B cell (primary cell): ENCODE results near the gene HSPA12B. TPM values are rescaled to one million over a fixed set of nuclear protein-coding genes. Genes with fewer than 3 reads are reported as not detected.

Experiments used
- ATAC-seq: fragments of 200-7000 bp; cut with Tn5 transposase; one replicate; pipeline ENCODE4 v1.10.0; 2021; ENCODE audit warnings: low read depth, mild to moderate bottlenecking, moderate number of reproducible peaks, moderate library complexity
- CTCF ChIA-PET: fragments of 350-600 bp; sonication (Branson Sonifier 250); formaldehyde crosslinking; loops from one replicate; lab custom pipeline; 2021; ENCODE audit warnings: antibody characterized with exemption, inconsistent platforms; lab: Charles Lee
- POLR2A ChIA-PET: fragments of 350-600 bp; sonication (Branson Sonifier 250); formaldehyde crosslinking; loops from one replicate; lab custom pipeline; 2021; ENCODE audit warnings: antibody characterized with exemption; lab: Charles Lee
- DNase-seq: peaks from one replicate; pipeline ENCODE4 v3.0.0; 2013
- H2AFZ ChIP-seq: 2 replicates; pipeline ENCODE4 v1.6.1; 2012; ENCODE audit warnings: mild to moderate bottlenecking, low read depth, low read length; ENCODE audit not compliant: insufficient read depth, poor library complexity, severe bottlenecking
- H3K27ac ChIP-seq, 2 donors: 1 replicate in 1 of 2; 2 replicates in 1 of 2; pipeline ENCODE4 v1.5.1; 2012 to 2013; ENCODE audit warnings: low read length in 2 of 2, mild to moderate bottlenecking in 2 of 2, moderate library complexity in 1 of 2
- H3K27me3 ChIP-seq, 4 experiments: fragments of 200-600 bp in 1 of 4; sonication (generic) in 1 of 4; replicated peaks in 1 of 4; 1 replicate in 2 of 4; 2 replicates in 2 of 4; pipeline versions ENCODE4 v1.6.1 to v1.7.0; 2013 to 2016; ENCODE audit warnings: low read length in 3 of 4, mild to moderate bottlenecking in 2 of 4, mixed read lengths in 1 of 4, moderate library complexity in 1 of 4; ENCODE audit not compliant: insufficient read depth in 4 of 4, control insufficient read depth in 3 of 4; ENCODE audit errors: control extremely low read depth in 1 of 4
- H3K36me3 ChIP-seq, 2 experiments: replicated peaks in 1 of 2; 1 replicate in 1 of 2; 2 replicates in 1 of 2; pipeline versions ENCODE4 v1.6.1 to v1.7.1; 2013; ENCODE audit warnings: low read length in 1 of 2; ENCODE audit not compliant: insufficient read depth in 2 of 2, control insufficient read depth in 1 of 2; ENCODE audit errors: control extremely low read depth in 1 of 2, extremely low read depth in 1 of 2
- H3K4me1 ChIP-seq, 2 donors: fragments of 200-600 bp in 1 of 2; sonication (generic) in 1 of 2; 1 replicate in 1 of 2; 2 replicates in 1 of 2; pipeline versions ENCODE4 v1.5.1 to v1.6.1; 2013 to 2017; ENCODE audit warnings: low read length in 2 of 2; ENCODE audit not compliant: control insufficient read depth in 2 of 2, insufficient read depth in 2 of 2
- H3K4me2 ChIP-seq: replicated peaks from 2 replicates; pipeline ENCODE3; 2012; ENCODE audit warnings: mild to moderate bottlenecking, low read depth, low read length; ENCODE audit not compliant: poor library complexity, severe bottlenecking
- H3K4me3 ChIP-seq, 5 experiments: fragments of 200-600 bp in 1 of 5; sonication (generic) in 1 of 5; 1 replicate in 3 of 5; 2 replicates in 2 of 5; pipeline versions ENCODE4 v1.5.1 to v1.7.0; 2011 to 2016; ENCODE audit warnings: low read length in 4 of 5, mild to moderate bottlenecking in 4 of 5, low read depth in 2 of 5, control low read depth in 1 of 5, moderate library complexity in 1 of 5; ENCODE audit not compliant: insufficient read depth in 1 of 5; ENCODE audit errors: control extremely low read depth in 1 of 5, extremely low read depth in 1 of 5
- H3K79me2 ChIP-seq: fragments of 200-600 bp; sonication (generic); one replicate; pipeline ENCODE4 v1.6.0; 2016; ENCODE audit warnings: low read length; ENCODE audit not compliant: control insufficient read depth, insufficient read depth
- H3K9ac ChIP-seq: fragments of 200-600 bp; sonication (generic); 2 replicates; pipeline ENCODE4 v1.6.1; 2017; ENCODE audit warnings: mild to moderate bottlenecking, low read length, moderate library complexity
- H3K9me3 ChIP-seq, 3 donors: one replicate each; pipeline versions ENCODE4 v1.6.1 to v1.7.1; 2013; ENCODE audit warnings: low read length in 2 of 3; ENCODE audit not compliant: control insufficient read depth in 2 of 3, insufficient read depth in 1 of 3; ENCODE audit errors: control extremely low read depth in 1 of 3
- H4K20me1 ChIP-seq: 2 replicates; pipeline ENCODE4 v1.6.0; 2012; ENCODE audit warnings: mild to moderate bottlenecking, low read length; ENCODE audit not compliant: insufficient read depth, control insufficient read depth, poor library complexity, severe bottlenecking
- H3K27ac Mint-ChIP-seq: one replicate; pipeline ENCODE4 v1.8.0; 2021; ENCODE audit warnings: mixed read lengths
- H3K27me3 Mint-ChIP-seq: one replicate; pipeline ENCODE4 v1.8.0; 2021; ENCODE audit warnings: mixed read lengths
- H3K4me1 Mint-ChIP-seq: one replicate; pipeline ENCODE4 v1.8.0; 2021; ENCODE audit warnings: mixed read lengths
- H3K4me3 Mint-ChIP-seq: one replicate; pipeline ENCODE4 v1.8.0; 2021; ENCODE audit warnings: mixed read lengths
- H3K9me3 Mint-ChIP-seq: one replicate; pipeline ENCODE4 v1.8.0; 2022; ENCODE audit warnings: mixed read lengths; ENCODE audit not compliant: insufficient read depth
- CTCF ChIP-seq: fragments of 200-600 bp; IDR thresholded peaks from one replicate; pipeline ENCODE4 v1.8.0; 2022; ENCODE audit warnings: antibody characterized with exemption, mild to moderate bottlenecking
- EZH2 ChIP-seq: IDR thresholded peaks from 2 replicates; pipeline ENCODE4 v1.6.1; 2012; ENCODE audit warnings: borderline replicate concordance, low read depth, mild to moderate bottlenecking, moderate library complexity, low read length; ENCODE audit not compliant: insufficient read depth, poor library complexity, severe bottlenecking
- WGBS: methylation state at CpG from one replicate; pipeline ENCODE4 v1.1.5; 2013; ENCODE audit warnings: missing lambda C conversion rate; ENCODE audit not compliant: insufficient coverage; 5-methylcytosine and 5-hydroxymethylcytosine counted together
- intact Hi-C: fragments of 100-400 bp; cut with micrococcal nuclease; formaldehyde crosslinking; loops from one replicate; pipeline ENCODE4 v1.10.0; 2022
- polyA plus RNA-seq: library from polyadenylated mRNA; depleted of rRNA; stranded (reverse); fragments of >200 nt; gene quantifications from 2 replicates; pipeline ENCODE4 v1.2.3, GENCODE V29; 2012
- total RNA-seq, 2 donors: library from RNA; stranded (reverse); fragments of 120-200 nt in 1 of 2; gene quantifications; 1 replicate in 1 of 2; 2 replicates in 1 of 2; pipeline versions ENCODE4 v1.2.3 to v1.2.4, GENCODE V29; 2013 to 2022

HSPA12B gene
- total and polyA plus RNA-seq, 2 donors (not counting 1 experiment from before 2014, with no cell fraction given): not detected

GRCh38 chr20:3786126-3786484 is 53.6 kb downstream of the HSPA12B start:
- peak; percentile 63 for DNase-seq
- Histone ChIP-seq H3K9me3 (peaks cover 0 to 3% (median 0%) of the 10 kb centered on the region in 3 donors), H2AFZ (peak overlapping the region; percentile 69), H3K36me3 (peaks cover 0 to 2% of the 10 kb centered on the region in 2 experiments), H3K4me3 (peak overlapping the region in 4 of 5 experiments; percentile 46 to 60 (median 56)), H3K9ac (peak overlapping the region; percentile 51), H3K4me1 (peaks cover 9 to 22% of the 10 kb centered on the region in 2 donors), H3K27me3 (no peaks in the 10 kb centered on the region), H3K79me2 (no peaks in the 10 kb centered on the region), H4K20me1 (peaks cover 23% of the 10 kb centered on the region), H3K27ac (peak overlapping the region; percentile 16 to 56), H3K4me2 (peak overlapping the region; percentile 79)
- peak; percentile 10 for ATAC-seq
- Mint-ChIP-seq H3K27me3 (no peaks in the 10 kb centered on the region), H3K27ac (peak overlapping the region; percentile 88), H3K4me1 (peaks cover 37% of the 10 kb centered on the region), H3K9me3 (no peaks in the 10 kb centered on the region), H3K4me3 (peak overlapping the region; percentile 89)
- no peak for TF ChIP-seq CTCF
- no peak for TF ChIP-seq EZH2
- intact Hi-C loops: loop anchor here (1.0 to 2.0 kb wide), 5 partner anchors 18 to 299 kb away; partner anchors contain the start of genes AP5S1, MAVS and PANK2
- ChIA-PET CTCF (interaction anchor here (0.6 to 6.4 kb wide), 15 partner anchors 8 to 300 kb away, joined by 3 to 84 read pairs (median 4); partner anchors contain the start of genes ADISSP, AP5S1 and CDC25B), POLR2A (interaction anchor here (0.6 to 3.2 kb wide), 5 partner anchors 10 to 93 kb away, joined by 3 to 17 read pairs (median 8); partner anchors contain the start of genes ADISSP, AP5S1 and CDC25B)
- WGBS: 6% methylated on average over 35 of the region's 35 CpGs
